WTC11 (cell line): ENCODE results near the gene ANKMY1. TPM values are rescaled to one million over a fixed set of nuclear protein-coding genes. Genes with fewer than 3 reads are reported as not detected.

ENCODE experiments used
- ATAC-seq: fragments of 200-7000 bp; cut with Tn5 transposase; 2 replicates; pipeline ENCODE4 v1.10.0; 2021; ENCODE audit warnings: mild to moderate bottlenecking, moderate library complexity
- CTCF ChIA-PET: fragments of 300-600 bp; sonication (Branson Sonifier 250); formaldehyde crosslinking; loops from one replicate; lab custom pipeline; 2021; ENCODE audit warnings: antibody characterized with exemption; lab: Charles Lee
- POLR2A ChIA-PET: fragments of 350-600 bp; sonication (Branson Sonifier 250); formaldehyde crosslinking; loops from one replicate; lab custom pipeline; 2021; ENCODE audit warnings: antibody characterized with exemption; lab: Charles Lee
- DNase-seq: peaks from one replicate; pipeline ENCODE4 v3.0.0; 2021; ENCODE audit warnings: low spot score
- H3K27ac Mint-ChIP-seq: 2 replicates; pipeline ENCODE4 v1.8.0; 2021; ENCODE audit warnings: mixed read lengths
- H3K27me3 Mint-ChIP-seq: 2 replicates; pipeline ENCODE4 v1.8.0; 2021; ENCODE audit warnings: low read depth, mild to moderate bottlenecking, moderate library complexity, mixed read lengths
- H3K36me3 Mint-ChIP-seq: 2 replicates; pipeline ENCODE4 v1.8.0; 2021; ENCODE audit warnings: mixed read lengths
- H3K4me1 Mint-ChIP-seq: 2 replicates; pipeline ENCODE4 v1.8.0; 2022; ENCODE audit warnings: mixed read lengths
- H3K4me3 Mint-ChIP-seq: 2 replicates; pipeline ENCODE4 v1.8.0; 2021; ENCODE audit warnings: mild to moderate bottlenecking, moderate library complexity, mixed read lengths
- H3K9me3 Mint-ChIP-seq: 2 replicates; pipeline ENCODE4 v1.8.0; 2021; ENCODE audit warnings: mixed read lengths
- ATF3 ChIP-seq: sonication (generic); formaldehyde crosslinking; conservative IDR thresholded peaks from 2 replicates; pipeline ENCODE4 v1.8.1; 2022; ENCODE audit warnings: mild to moderate bottlenecking, missing genetic modification reagents
- CBFB ChIP-seq: sonication (generic); formaldehyde crosslinking; IDR thresholded peaks from 2 replicates; pipeline ENCODE4 v1.8.1; 2022; ENCODE audit warnings: mild to moderate bottlenecking, low read depth, missing genetic modification reagents
- ERG ChIP-seq: fragments of 250-450 bp; sonication (Bioruptor Pico); IDR thresholded peaks from 2 replicates; pipeline ENCODE4 v1.8.0; 2021; ENCODE audit warnings: mild to moderate bottlenecking
- GABPB1 ChIP-seq: sonication (generic); formaldehyde crosslinking; IDR thresholded peaks from 2 replicates; pipeline ENCODE4 v1.8.1; 2023; ENCODE audit warnings: mild to moderate bottlenecking, missing genetic modification reagents
- GTF2I ChIP-seq: fragments of 250-450 bp; sonication (Bioruptor Pico); conservative IDR thresholded peaks from 2 replicates; pipeline ENCODE4 v1.4.0; 2021; ENCODE audit warnings: mild to moderate bottlenecking
- JAZF1 ChIP-seq: fragments of 250-450 bp; sonication (Bioruptor Pico); IDR thresholded peaks from 2 replicates; pipeline ENCODE4 v1.9.0; 2021; ENCODE audit warnings: moderate library complexity, mild to moderate bottlenecking, inconsistent platforms
- JUN ChIP-seq: sonication (generic); formaldehyde crosslinking; IDR thresholded peaks from 2 replicates; pipeline ENCODE4 v1.8.0; 2023; ENCODE audit warnings: mild to moderate bottlenecking, missing genetic modification reagents
- MAX ChIP-seq: sonication (generic); formaldehyde crosslinking; IDR thresholded peaks from 2 replicates; pipeline ENCODE4 v1.8.0; 2022; ENCODE audit warnings: mild to moderate bottlenecking, missing genetic modification reagents
- NR3C1 ChIP-seq: sonication (generic); formaldehyde crosslinking; conservative IDR thresholded peaks from 2 replicates; pipeline ENCODE4 v1.8.1; 2023; ENCODE audit warnings: low read depth, mild to moderate bottlenecking, missing genetic modification reagents
- TEAD4 ChIP-seq: sonication (generic); formaldehyde crosslinking; IDR thresholded peaks from 2 replicates; pipeline ENCODE4 v1.8.0; 2022; ENCODE audit warnings: mild to moderate bottlenecking, missing genetic modification reagents
- USF1 ChIP-seq: sonication (generic); formaldehyde crosslinking; IDR thresholded peaks from 2 replicates; pipeline ENCODE4 v1.8.0; 2022; ENCODE audit warnings: mild to moderate bottlenecking, missing genetic modification reagents
- ZNF232 ChIP-seq: sonication (generic); formaldehyde crosslinking; IDR thresholded peaks from 2 replicates; pipeline ENCODE4 v1.8.0; 2022; ENCODE audit warnings: mild to moderate bottlenecking, missing genetic modification reagents
- ZNF416 ChIP-seq: fragments of 250-450 bp; sonication (Bioruptor Pico); IDR thresholded peaks from 2 replicates; pipeline ENCODE4 v1.9.0; 2021; ENCODE audit warnings: mild to moderate bottlenecking, inconsistent platforms
- total RNA-seq: library from RNA; stranded (reverse); gene quantifications from 3 replicates; pipeline ENCODE4 v1.2.3, GENCODE V29; 2021
- TF ChIP-seq, protein P1 (sequence below): fragments of 200-600 bp; IDR thresholded peaks from 2 replicates; pipeline ENCODE4 v1.8.0; 2022; ENCODE audit warnings: antibody characterized with exemption
- TF ChIP-seq, protein P2 (sequence below): sonication (generic); formaldehyde crosslinking; IDR thresholded peaks from 2 replicates; pipeline ENCODE4 v1.8.1; 2023; ENCODE audit warnings: mild to moderate bottlenecking, missing genetic modification reagents, moderate library complexity
- TF ChIP-seq, protein P3 (sequence below): sonication (generic); formaldehyde crosslinking; IDR thresholded peaks from 2 replicates; pipeline ENCODE4 v1.8.1; 2023; ENCODE audit warnings: mild to moderate bottlenecking, missing genetic modification reagents, borderline replicate concordance

The ANKMY1 gene
- total RNA-seq, 1 experiment from 2014 or later = 4.6 TPM

- CTCF ChIA-PET = interaction anchor here (0.5 to 1.9 kb wide), 20 partner anchors 8 to 403 kb away, joined by 3 to 27 read pairs (median 4); partner anchors contain the start of genes ANKMY1, DUSP28 and RNPEPL1
- H3K27me3 Mint-ChIP-seq = no peaks in the 10 kb centered on the region
- TF ChIP-seq NR3C1 (no peak), TEAD4 (CRISPR knock-in tag) (no peak), GABPB1 (0 out of 2 replicates have a peak, but pooled peaks have one; percentile 32), USF1 (CRISPR knock-in tag) (no peak), ZNF232 (CRISPR knock-in tag) (no peak), MAX (peak; percentile 69; the same call in 1 of the 2 replicates)
- TF ChIP-seq, protein P1, sequence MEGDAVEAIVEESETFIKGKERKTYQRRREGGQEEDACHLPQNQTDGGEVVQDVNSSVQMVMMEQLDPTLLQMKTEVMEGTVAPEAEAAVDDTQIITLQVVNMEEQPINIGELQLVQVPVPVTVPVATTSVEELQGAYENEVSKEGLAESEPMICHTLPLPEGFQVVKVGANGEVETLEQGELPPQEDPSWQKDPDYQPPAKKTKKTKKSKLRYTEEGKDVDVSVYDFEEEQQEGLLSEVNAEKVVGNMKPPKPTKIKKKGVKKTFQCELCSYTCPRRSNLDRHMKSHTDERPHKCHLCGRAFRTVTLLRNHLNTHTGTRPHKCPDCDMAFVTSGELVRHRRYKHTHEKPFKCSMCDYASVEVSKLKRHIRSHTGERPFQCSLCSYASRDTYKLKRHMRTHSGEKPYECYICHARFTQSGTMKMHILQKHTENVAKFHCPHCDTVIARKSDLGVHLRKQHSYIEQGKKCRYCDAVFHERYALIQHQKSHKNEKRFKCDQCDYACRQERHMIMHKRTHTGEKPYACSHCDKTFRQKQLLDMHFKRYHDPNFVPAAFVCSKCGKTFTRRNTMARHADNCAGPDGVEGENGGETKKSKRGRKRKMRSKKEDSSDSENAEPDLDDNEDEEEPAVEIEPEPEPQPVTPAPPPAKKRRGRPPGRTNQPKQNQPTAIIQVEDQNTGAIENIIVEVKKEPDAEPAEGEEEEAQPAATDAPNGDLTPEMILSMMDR = peak; percentile 42
- TF ChIP-seq, protein P2, sequence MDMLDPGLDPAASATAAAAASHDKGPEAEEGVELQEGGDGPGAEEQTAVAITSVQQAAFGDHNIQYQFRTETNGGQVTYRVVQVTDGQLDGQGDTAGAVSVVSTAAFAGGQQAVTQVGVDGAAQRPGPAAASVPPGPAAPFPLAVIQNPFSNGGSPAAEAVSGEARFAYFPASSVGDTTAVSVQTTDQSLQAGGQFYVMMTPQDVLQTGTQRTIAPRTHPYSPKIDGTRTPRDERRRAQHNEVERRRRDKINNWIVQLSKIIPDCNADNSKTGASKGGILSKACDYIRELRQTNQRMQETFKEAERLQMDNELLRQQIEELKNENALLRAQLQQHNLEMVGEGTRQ (CRISPR knock-in tag) = no peak
- TF ChIP-seq, all 79 proteins: peak for 3
- H3K4me3 Mint-ChIP-seq = no peak overlapping the region
- ATAC-seq (peak; percentile 69), DNase-seq (peak; percentile 77)
- peaks cover 21% of the 10 kb centered on the region for H3K4me1 Mint-ChIP-seq
- POLR2A ChIA-PET = no interaction called here
- H3K36me3 Mint-ChIP-seq = no peaks in the 10 kb centered on the region; the same call in 1 of the 2 replicates
- no peaks in the 10 kb centered on the region for H3K9me3 Mint-ChIP-seq
- H3K27ac Mint-ChIP-seq = peak overlapping the region; percentile 49; the same call in 1 of the 2 replicates
Measured at GRCh38 chr2:240579771-240580614, 22.2 kb upstream of the ANKMY1 start.

- no peak for TF ChIP-seq JAZF1 (CRISPR knock-in tag)
- 0 out of 2 replicates have a peak, but pooled peaks have one; percentile 9 for TF ChIP-seq MAX
- TF ChIP-seq GTF2I (CRISPR knock-in tag) = no peak
- no peaks in the 10 kb centered on the region; the same call in 1 of the 2 replicates for H3K36me3 Mint-ChIP-seq
- no peaks in the 10 kb centered on the region for H3K9me3 Mint-ChIP-seq
- CTCF ChIA-PET = interaction anchor here (0.8 to 1.9 kb wide), 15 partner anchors 8 to 404 kb away, joined by 3 to 27 read pairs (median 5); partner anchors contain the start of genes ANKMY1, DUSP28 and RNPEPL1
- ATAC-seq (no peak), DNase-seq (no peak)
- H3K27me3 Mint-ChIP-seq = no peaks in the 10 kb centered on the region
- POLR2A ChIA-PET = no interaction called here
- peaks cover 13% of the 10 kb centered on the region for H3K4me1 Mint-ChIP-seq
- H3K27ac Mint-ChIP-seq = no peak overlapping the region
- no peak overlapping the region for H3K4me3 Mint-ChIP-seq
Measured at GRCh38 chr2:240579071-240579762, 21.4 kb upstream of the ANKMY1 start.

- no peak overlapping the region for H3K4me3 Mint-ChIP-seq
- no peak overlapping the region for H3K27ac Mint-ChIP-seq
- no peak for TF ChIP-seq ZNF416 (CRISPR knock-in tag)
- TF ChIP-seq CBFB (CRISPR knock-in tag) = no peak
- TF ChIP-seq ERG (CRISPR knock-in tag) = no peak
- TF ChIP-seq JUN (CRISPR knock-in tag) = no peak
- TF ChIP-seq, protein P3, sequence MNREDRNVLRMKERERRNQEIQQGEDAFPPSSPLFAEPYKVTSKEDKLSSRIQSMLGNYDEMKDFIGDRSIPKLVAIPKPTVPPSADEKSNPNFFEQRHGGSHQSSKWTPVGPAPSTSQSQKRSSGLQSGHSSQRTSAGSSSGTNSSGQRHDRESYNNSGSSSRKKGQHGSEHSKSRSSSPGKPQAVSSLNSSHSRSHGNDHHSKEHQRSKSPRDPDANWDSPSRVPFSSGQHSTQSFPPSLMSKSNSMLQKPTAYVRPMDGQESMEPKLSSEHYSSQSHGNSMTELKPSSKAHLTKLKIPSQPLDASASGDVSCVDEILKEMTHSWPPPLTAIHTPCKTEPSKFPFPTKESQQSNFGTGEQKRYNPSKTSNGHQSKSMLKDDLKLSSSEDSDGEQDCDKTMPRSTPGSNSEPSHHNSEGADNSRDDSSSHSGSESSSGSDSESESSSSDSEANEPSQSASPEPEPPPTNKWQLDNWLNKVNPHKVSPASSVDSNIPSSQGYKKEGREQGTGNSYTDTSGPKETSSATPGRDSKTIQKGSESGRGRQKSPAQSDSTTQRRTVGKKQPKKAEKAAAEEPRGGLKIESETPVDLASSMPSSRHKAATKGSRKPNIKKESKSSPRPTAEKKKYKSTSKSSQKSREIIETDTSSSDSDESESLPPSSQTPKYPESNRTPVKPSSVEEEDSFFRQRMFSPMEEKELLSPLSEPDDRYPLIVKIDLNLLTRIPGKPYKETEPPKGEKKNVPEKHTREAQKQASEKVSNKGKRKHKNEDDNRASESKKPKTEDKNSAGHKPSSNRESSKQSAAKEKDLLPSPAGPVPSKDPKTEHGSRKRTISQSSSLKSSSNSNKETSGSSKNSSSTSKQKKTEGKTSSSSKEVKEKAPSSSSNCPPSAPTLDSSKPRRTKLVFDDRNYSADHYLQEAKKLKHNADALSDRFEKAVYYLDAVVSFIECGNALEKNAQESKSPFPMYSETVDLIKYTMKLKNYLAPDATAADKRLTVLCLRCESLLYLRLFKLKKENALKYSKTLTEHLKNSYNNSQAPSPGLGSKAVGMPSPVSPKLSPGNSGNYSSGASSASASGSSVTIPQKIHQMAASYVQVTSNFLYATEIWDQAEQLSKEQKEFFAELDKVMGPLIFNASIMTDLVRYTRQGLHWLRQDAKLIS (CRISPR knock-in tag) = no peak
- TF ChIP-seq, protein P2 (CRISPR knock-in tag) = no peak
- TF ChIP-seq ATF3 (CRISPR knock-in tag) = no peak
- ChIA-PET POLR2A (no interaction called here), CTCF (interaction anchor here (1.0 kb wide), 1 partner anchor 13 kb away, joined by 4 read pairs; no protein-coding TSS in a partner anchor)
- no peaks in the 10 kb centered on the region for H3K27me3 Mint-ChIP-seq
- H3K9me3 Mint-ChIP-seq = no peaks in the 10 kb centered on the region
- peaks cover 13% of the 10 kb centered on the region for H3K4me1 Mint-ChIP-seq
- DNase-seq (no peak), ATAC-seq (no peak)
- H3K36me3 Mint-ChIP-seq = no peaks in the 10 kb centered on the region; the same call in 1 of the 2 replicates
Measured at GRCh38 chr2:240578488-240578887, 20.7 kb upstream of the ANKMY1 start.
